ENCODE data around the gene EP300. TPM values are rescaled to one million over a fixed set of nuclear protein-coding genes. Genes with fewer than 3 reads are reported as not detected.

EP300 gene
- total RNA-seq, 1 experiment from 2014 or later: 17.8 TPM

GRCh38 chr22:41078931-41079330, 13.5 kb upstream of the EP300 start:
- no peak overlapping the region for H2AFZ ChIP-seq (ENCODE audit: low read length)
- no peaks in the 10 kb centered on the region for H4K20me1 ChIP-seq (ENCODE audit: low read length)
- ChIA-PET POLR2A (ENCODE audit: unreplicated experiment) (interaction anchor here (0.6 kb wide), 1 partner anchor 12 kb away, joined by 3 read pairs; no protein-coding TSS in a partner anchor), CTCF (no interaction called here)
- H3K27me3 ChIP-seq (ENCODE audit: low read length): no peaks in the 10 kb centered on the region
- DNase-seq: no peak
- intact Hi-C loops (cut with micrococcal nuclease): no loop called here
- H3K9me3 ChIP-seq (ENCODE audit: low read length): no peaks in the 10 kb centered on the region
- no peaks in the 10 kb centered on the region for H3K9me2 ChIP-seq (replicated peaks; ENCODE audit: low read length)
- ATAC-seq: no peak
- TF ChIP-seq EZH2phosphoT487 (IDR thresholded peaks at IDR 0.05; ENCODE audit: borderline replicate concordance, low read length): no peak
- TF ChIP-seq CTCF (conservative IDR thresholded peaks at IDR 0.05; ENCODE audit: low read depth, low read length): no peak
- no peak for TF ChIP-seq EZH2 (IDR thresholded peaks at IDR 0.05; ENCODE audit: low read length, unreplicated experiment)
- no peaks in the 10 kb centered on the region for H3K79me2 ChIP-seq (ENCODE audit: low read length)
- no peak overlapping the region for H3K4me2 ChIP-seq (ENCODE audit: low read length)
- H3F3A ChIP-seq (ENCODE audit: low read length, unreplicated experiment): no peaks in the 10 kb centered on the region
- no peak overlapping the region for H3K27ac ChIP-seq (ENCODE audit: low read length)
- no TSS peak for BruUV-seq (replicated peaks)
- H3K36me3 ChIP-seq (ENCODE audit: low read depth, low read length): no peaks in the 10 kb centered on the region
- H3K4me1 ChIP-seq (ENCODE audit: insufficient read depth, low read length): no peaks in the 10 kb centered on the region
- H3K4me3 ChIP-seq (ENCODE audit: low read length): no peak overlapping the region
- H3K9ac ChIP-seq (ENCODE audit: low read length): no peak overlapping the region

- no peak overlapping the region for H3K27ac ChIP-seq (ENCODE audit: low read length)
- no TSS peak for BruUV-seq (replicated peaks)
- intact Hi-C loops (cut with micrococcal nuclease): no loop called here
Measured at GRCh38 chr22:41085842-41086241, 6.5 kb upstream of the EP300 start.

More at GRCh38 chr22:41085842-41086241, 6.5 kb upstream of the EP300 start:
- Histone ChIP-seq H4K20me1 (ENCODE audit: low read length) (no peaks in the 10 kb centered on the region), H3K36me3 (ENCODE audit: low read depth, low read length) (no peaks in the 10 kb centered on the region), H3K9ac (ENCODE audit: low read length) (no peak overlapping the region), H3K4me3 (ENCODE audit: low read length) (no peak overlapping the region), H2AFZ (ENCODE audit: low read length) (no peak overlapping the region), H3K4me1 (ENCODE audit: insufficient read depth, low read length) (no peaks in the 10 kb centered on the region), H3K27me3 (ENCODE audit: low read length) (no peaks in the 10 kb centered on the region), H3K79me2 (ENCODE audit: low read length) (no peaks in the 10 kb centered on the region), H3K9me3 (ENCODE audit: low read length) (no peaks in the 10 kb centered on the region), H3K9me2 (replicated peaks; ENCODE audit: low read length) (no peaks in the 10 kb centered on the region), H3F3A (ENCODE audit: low read length, unreplicated experiment) (no peaks in the 10 kb centered on the region), H3K4me2 (ENCODE audit: low read length) (no peak overlapping the region)
- ChIA-PET POLR2A (ENCODE audit: unreplicated experiment) (no interaction called here), CTCF (no interaction called here)
- no peak for TF ChIP-seq EZH2phosphoT487 (IDR thresholded peaks at IDR 0.05; ENCODE audit: borderline replicate concordance, low read length)
- TF ChIP-seq EZH2 (IDR thresholded peaks at IDR 0.05; ENCODE audit: low read length, unreplicated experiment): no peak
- no peak for TF ChIP-seq CTCF (conservative IDR thresholded peaks at IDR 0.05; ENCODE audit: low read depth, low read length)
- DNase-seq (no peak), ATAC-seq (no peak)
